ENCODE measurements around the gene PRKCE.

- no peak for TF ChIP-seq CTCF (conservative IDR thresholded peaks at IDR 0.05; ENCODE audit: low read length)
- no peak for TF ChIP-seq EZH2phosphoT487 (IDR thresholded peaks at IDR 0.05; ENCODE audit: borderline replicate concordance, low read depth, low read length)
These were observed 22.8 kb downstream of the PRKCE start for GRCh38 chr2:45674035-45674816.

Data from OCI-LY7 (cell line).